Muscle layer of duodenum (tissue), 2 donors: ENCODE measurements around the gene MICU2.
"Not testable (repeated sequence)": the region's sequence is repeated elsewhere in the genome, so short reads cannot be mapped to it uniquely, and the experiment has no call there.

ENCODE experiments used
- H3K27ac ChIP-seq: one replicate; pipeline ENCODE4 v1.7.0; 2013; ENCODE audit warnings: mild to moderate bottlenecking, low read length
- H3K27me3 ChIP-seq: one replicate; pipeline ENCODE4 v1.7.0; 2013; ENCODE audit warnings: low read depth, mild to moderate bottlenecking, control low read depth, low read length
- H3K36me3 ChIP-seq, 2 donors: one replicate each; pipeline ENCODE4 v1.7.0; 2013; ENCODE audit warnings: low read length in 2 of 2, control low read depth in 1 of 2, mild to moderate bottlenecking in 1 of 2; ENCODE audit not compliant: insufficient read depth in 2 of 2, control insufficient read depth in 1 of 2
- H3K4me1 ChIP-seq, 2 donors: one replicate each; pipeline ENCODE4 v1.7.0; 2013; ENCODE audit warnings: low read length in 2 of 2, mild to moderate bottlenecking in 2 of 2, control low read depth in 1 of 2, moderate library complexity in 1 of 2; ENCODE audit not compliant: insufficient read depth in 2 of 2, control insufficient read depth in 1 of 2
- H3K4me3 ChIP-seq, 2 donors: one replicate each; pipeline ENCODE4 v1.7.0; 2013; ENCODE audit warnings: low read length in 2 of 2, low read depth in 1 of 2, mild to moderate bottlenecking in 1 of 2
- H3K9me3 ChIP-seq, 2 donors: one replicate each; pipeline ENCODE4 v1.7.0; 2013; ENCODE audit warnings: low read length in 2 of 2, control low read depth in 1 of 2, mild to moderate bottlenecking in 1 of 2; ENCODE audit not compliant: control insufficient read depth in 1 of 2
- donor health status: healthy.

MICU2 gene

GRCh38 chr13:21590665-21591456 lies 13.1 kb downstream of the MICU2 start:
- H3K4me3 ChIP-seq, H3K27me3 ChIP-seq, H3K27ac ChIP-seq, H3K4me1 ChIP-seq, H3K36me3 ChIP-seq, H3K9me3 ChIP-seq: not testable (repeated sequence)

- no peaks in the 10 kb centered on the region for H3K36me3 ChIP-seq
- H3K27me3 ChIP-seq, result no peaks in the 10 kb centered on the region
- no peak overlapping the region for H3K27ac ChIP-seq
- no peaks in the 10 kb centered on the region for H3K4me1 ChIP-seq
- no peaks in the 10 kb centered on the region for H3K9me3 ChIP-seq
- no peak overlapping the region for H3K4me3 ChIP-seq
These were observed 13.7 kb downstream of the MICU2 start for GRCh38 chr13:21590231-21590630.

GRCh38 chr13:21589510-21589909 lies 14.5 kb downstream of the MICU2 start:
- H3K4me1 ChIP-seq, H3K27me3 ChIP-seq, H3K9me3 ChIP-seq, H3K27ac ChIP-seq, H3K4me3 ChIP-seq, H3K36me3 ChIP-seq: not testable (repeated sequence)

- H3K27me3 ChIP-seq, H3K4me3 ChIP-seq, H3K27ac ChIP-seq, H3K9me3 ChIP-seq, H3K36me3 ChIP-seq, H3K4me1 ChIP-seq: not testable (repeated sequence)
These were observed 15.6 kb downstream of the MICU2 start for GRCh38 chr13:21588411-21588810.

GRCh38 chr13:21584973-21585592 lies 18.9 kb downstream of the MICU2 start:
- Histone ChIP-seq H3K36me3 (peaks cover 0 to 3% of the 10 kb centered on the region in 2 donors), H3K27me3 (no peaks in the 10 kb centered on the region), H3K27ac (no peak overlapping the region), H3K9me3 (no peaks in the 10 kb centered on the region), H3K4me3 (no peak overlapping the region), H3K4me1 (no peaks in the 10 kb centered on the region)

- no peak overlapping the region for H3K27ac ChIP-seq
- peaks cover 0 to 3% of the 10 kb centered on the region in 2 donors for H3K36me3 ChIP-seq
- H3K27me3 ChIP-seq, result no peaks in the 10 kb centered on the region
- no peaks in the 10 kb centered on the region for H3K4me1 ChIP-seq
- H3K4me3 ChIP-seq, result no peak overlapping the region
- no peaks in the 10 kb centered on the region for H3K9me3 ChIP-seq
These were observed 20.5 kb downstream of the MICU2 start for GRCh38 chr13:21583478-21583877.

GRCh38 chr13:21580736-21581135 lies 23.2 kb downstream of the MICU2 start:
- Histone ChIP-seq H3K4me1 (no peaks in the 10 kb centered on the region), H3K9me3 (no peaks in the 10 kb centered on the region), H3K4me3 (no peak overlapping the region), H3K27ac (no peak overlapping the region), H3K36me3 (peaks cover 0 to 3% of the 10 kb centered on the region in 2 donors), H3K27me3 (no peaks in the 10 kb centered on the region)

GRCh38 chr13:21579754-21580316 lies 24.1 kb downstream of the MICU2 start:
- no peaks in the 10 kb centered on the region for H3K9me3 ChIP-seq
- peaks cover 0 to 3% of the 10 kb centered on the region in 2 donors for H3K36me3 ChIP-seq
- H3K27me3 ChIP-seq, result no peaks in the 10 kb centered on the region
- H3K4me3 ChIP-seq, result no peak overlapping the region
- no peaks in the 10 kb centered on the region for H3K4me1 ChIP-seq
- no peak overlapping the region for H3K27ac ChIP-seq

GRCh38 chr13:21578748-21579147 lies 25.2 kb downstream of the MICU2 start:
- no peak overlapping the region for H3K4me3 ChIP-seq
- H3K9me3 ChIP-seq, result no peaks in the 10 kb centered on the region
- H3K36me3 ChIP-seq, result peaks cover 0 to 3% of the 10 kb centered on the region in 2 donors
- H3K27ac ChIP-seq, result no peak overlapping the region
- no peaks in the 10 kb centered on the region for H3K4me1 ChIP-seq
- no peaks in the 10 kb centered on the region for H3K27me3 ChIP-seq

GRCh38 chr13:21576426-21576825 lies 27.5 kb downstream of the MICU2 start:
- Histone ChIP-seq H3K27me3 (no peaks in the 10 kb centered on the region), H3K27ac (no peak overlapping the region), H3K4me1 (no peaks in the 10 kb centered on the region), H3K4me3 (no peak overlapping the region), H3K9me3 (no peaks in the 10 kb centered on the region), H3K36me3 (no peaks in the 10 kb centered on the region)

GRCh38 chr13:21573920-21574712 lies 29.9 kb downstream of the MICU2 start:
- no peaks in the 10 kb centered on the region for H3K36me3 ChIP-seq
- no peaks in the 10 kb centered on the region for H3K27me3 ChIP-seq
- H3K4me3 ChIP-seq, result no peak overlapping the region
- no peaks in the 10 kb centered on the region for H3K9me3 ChIP-seq
- no peak overlapping the region for H3K27ac ChIP-seq
- no peaks in the 10 kb centered on the region for H3K4me1 ChIP-seq
